ENCODE data around the gene CCDC14. TPM values are rescaled to one million over a fixed set of nuclear protein-coding genes. Genes with fewer than 3 reads are reported as not detected.
A peak's percentile ranks its signal among the peaks of the same experiment; 100 is the strongest.

CCDC14 gene
- polyA plus RNA-seq, 2 donors = 12.2 to 18.8 TPM

DNA sequence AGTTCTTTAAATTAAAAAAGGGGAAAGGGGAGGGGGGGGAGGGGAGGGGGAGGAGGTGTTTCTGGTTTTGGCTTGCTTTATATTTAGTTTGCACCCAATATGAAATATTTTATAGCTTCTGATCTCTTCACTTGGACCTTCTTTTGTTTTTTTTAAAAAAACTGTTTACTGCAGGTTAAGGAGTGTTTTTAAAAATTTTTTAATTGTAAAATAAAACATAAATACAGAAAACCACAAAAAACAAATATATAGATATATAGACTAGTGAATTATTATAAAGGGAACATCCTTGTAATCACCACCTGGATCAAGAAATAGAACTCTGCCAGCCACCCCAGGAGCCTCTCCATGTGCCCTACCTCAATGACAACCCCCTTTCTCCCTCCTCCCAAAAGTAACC lies 76.0 kb downstream of the CCDC14 start:
- Histone ChIP-seq H3K9me3 (ENCODE audit: control insufficient read depth in 2 of 2, insufficient read depth in 1 of 2, low read depth in 1 of 2, low read length in 1 of 2) (no peaks in the 10 kb centered on the region), H3K27ac (ENCODE audit: low read depth in 2 of 2, low read length in 1 of 2) (no peak overlapping the region), H3K36me3 (ENCODE audit: control insufficient read depth in 2 of 2, insufficient read depth in 2 of 2, low read length in 1 of 2) (no peaks in the 10 kb centered on the region), H3K4me1 (ENCODE audit: control insufficient read depth in 2 of 2, insufficient read depth in 2 of 2, low read length in 1 of 2) (peaks cover 4 to 10% of the 10 kb centered on the region in 2 donors), H3K4me3 (ENCODE audit: low read depth in 1 of 2, low read length in 2 of 2) (no peak overlapping the region), H3K27me3 (ENCODE audit: control insufficient read depth in 1 of 2, insufficient read depth in 2 of 2, low read length in 2 of 2) (peaks cover 0 to 8% of the 10 kb centered on the region in 2 donors)

DNA sequence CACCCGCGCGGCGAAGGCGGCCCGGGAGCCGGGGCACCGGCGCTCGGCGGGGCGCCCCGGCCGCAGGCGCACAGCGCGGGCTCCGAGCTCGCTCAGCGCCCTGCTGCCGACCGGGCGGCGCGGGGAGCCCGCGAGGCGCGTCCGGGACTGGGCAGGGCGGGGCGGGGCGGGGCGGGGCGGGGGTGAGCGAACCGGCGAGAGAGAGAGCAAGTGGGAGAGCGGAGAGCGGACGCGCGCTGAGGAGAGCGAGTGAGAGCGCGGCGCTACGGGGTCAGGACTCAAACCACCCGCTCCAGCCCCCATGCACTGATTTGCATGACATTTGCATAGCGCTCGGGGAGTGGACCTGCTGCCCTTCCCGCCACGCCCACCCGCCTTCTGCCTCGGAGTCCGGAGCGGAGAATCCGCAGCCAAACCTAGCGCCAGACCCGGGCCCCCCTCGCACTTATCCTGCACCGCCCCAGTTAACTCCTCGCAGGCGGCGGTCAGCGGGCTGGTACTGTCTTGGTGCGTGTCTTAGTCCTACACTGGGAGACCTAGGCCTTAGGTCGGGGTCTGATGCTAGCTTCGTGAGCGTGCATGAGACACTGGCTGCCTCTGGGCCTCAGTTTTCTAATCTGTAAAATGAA lies 76.7 kb downstream of the CCDC14 start, which contains the start of gene MYLK:
MYLK (minus strand) TSS at position 130 of the 629 bp plus-strand sequence. CDS start 90,491 bp downstream, outside the sequence.
- Histone ChIP-seq H3K9me3 (ENCODE audit: control insufficient read depth in 2 of 2, insufficient read depth in 1 of 2, low read depth in 1 of 2, low read length in 1 of 2) (no peaks in the 10 kb centered on the region), H3K36me3 (ENCODE audit: control insufficient read depth in 2 of 2, insufficient read depth in 2 of 2, low read length in 1 of 2) (no peaks in the 10 kb centered on the region), H3K4me3 (ENCODE audit: low read depth in 1 of 2, low read length in 2 of 2) (peak within 1 kb of the TSS; percentile 39 to 44), H3K4me1 (ENCODE audit: control insufficient read depth in 2 of 2, insufficient read depth in 2 of 2, low read length in 1 of 2) (peaks cover 4 to 10% of the 10 kb centered on the region in 2 donors), H3K27me3 (ENCODE audit: control insufficient read depth in 1 of 2, insufficient read depth in 2 of 2, low read length in 2 of 2) (peaks cover 0 to 8% of the 10 kb centered on the region in 2 donors), H3K27ac (ENCODE audit: low read depth in 2 of 2, low read length in 1 of 2) (peak within 1 kb of the TSS in 1 of 2 donors; percentile 5)
- WGBS, 2 donors = 2% methylated on average over 52 to 70 of the region's 70 CpGs

DNA sequence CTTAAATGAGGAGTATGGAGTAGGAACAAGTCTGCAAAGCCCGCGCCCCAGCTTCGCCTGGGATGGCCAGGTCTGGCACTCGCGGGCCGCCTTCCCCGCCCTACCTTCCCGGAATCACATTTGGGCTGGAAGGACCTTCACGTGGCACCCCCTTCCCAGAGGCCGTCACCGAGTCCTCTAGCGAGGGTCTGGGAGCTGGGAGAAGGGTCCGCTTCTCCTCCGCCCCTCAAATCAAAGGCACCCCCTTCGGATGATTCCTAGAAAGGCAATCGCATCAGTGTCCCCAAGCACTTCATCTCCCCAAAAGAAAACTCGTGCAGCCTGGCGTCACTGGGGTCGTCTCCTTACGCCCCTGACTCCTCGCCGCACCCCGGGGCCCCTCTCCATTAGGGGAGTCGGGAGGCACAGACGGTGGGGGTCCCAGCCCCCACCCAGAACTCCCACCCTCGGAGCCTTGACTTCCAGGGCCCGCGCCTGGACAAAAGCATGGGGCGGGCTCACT lies 77.3 kb downstream of the CCDC14 start:
- H3K9me3 ChIP-seq (ENCODE audit: control insufficient read depth in 2 of 2, insufficient read depth in 1 of 2, low read depth in 1 of 2, low read length in 1 of 2) = no peaks in the 10 kb centered on the region
- no peaks in the 10 kb centered on the region for H3K36me3 ChIP-seq (ENCODE audit: control insufficient read depth in 2 of 2, insufficient read depth in 2 of 2, low read length in 1 of 2)
- peak overlapping the region in 1 of 2 donors; percentile 44 for H3K4me3 ChIP-seq (ENCODE audit: low read depth in 1 of 2, low read length in 2 of 2)
- 3 to 7% methylated on average over 28 to 29 of the region's 29 CpGs for WGBS, 2 donors
- H3K4me1 ChIP-seq (ENCODE audit: control insufficient read depth in 2 of 2, insufficient read depth in 2 of 2, low read length in 1 of 2) = peaks cover 4 to 10% of the 10 kb centered on the region in 2 donors
- H3K27ac ChIP-seq (ENCODE audit: low read depth in 2 of 2, low read length in 1 of 2) = peak overlapping the region in 1 of 2 donors; percentile 5
- H3K27me3 ChIP-seq (ENCODE audit: control insufficient read depth in 1 of 2, insufficient read depth in 2 of 2, low read length in 2 of 2) = peaks cover 0 to 8% of the 10 kb centered on the region in 2 donors

DNA sequence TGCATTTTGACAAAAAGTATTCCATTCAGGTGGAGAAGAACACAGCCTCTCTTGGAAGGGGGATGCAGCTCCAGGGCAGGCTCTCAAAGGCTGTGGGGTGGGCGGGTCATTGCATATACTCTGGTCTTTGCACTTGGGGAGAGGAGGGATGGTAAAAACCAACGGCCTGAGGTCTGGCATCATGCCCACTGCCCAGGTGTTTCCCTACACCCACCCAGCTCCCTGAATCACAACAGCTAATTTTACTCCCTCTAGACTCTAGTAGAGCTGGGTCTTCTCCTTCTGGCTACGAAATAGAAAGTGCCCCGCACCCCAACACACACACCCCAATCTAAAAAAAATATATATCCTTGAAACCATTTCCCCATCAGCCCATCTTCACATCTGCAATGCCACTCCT lies 77.9 kb downstream of the CCDC14 start:
- Histone ChIP-seq H3K27me3 (ENCODE audit: control insufficient read depth in 1 of 2, insufficient read depth in 2 of 2, low read length in 2 of 2) (peaks cover 0 to 8% of the 10 kb centered on the region in 2 donors), H3K9me3 (ENCODE audit: control insufficient read depth in 2 of 2, insufficient read depth in 1 of 2, low read depth in 1 of 2, low read length in 1 of 2) (no peaks in the 10 kb centered on the region), H3K36me3 (ENCODE audit: control insufficient read depth in 2 of 2, insufficient read depth in 2 of 2, low read length in 1 of 2) (no peaks in the 10 kb centered on the region), H3K4me3 (ENCODE audit: low read depth in 1 of 2, low read length in 2 of 2) (no peak overlapping the region), H3K4me1 (ENCODE audit: control insufficient read depth in 2 of 2, insufficient read depth in 2 of 2, low read length in 1 of 2) (peaks cover 4 to 10% of the 10 kb centered on the region in 2 donors), H3K27ac (ENCODE audit: low read depth in 2 of 2, low read length in 1 of 2) (no peak overlapping the region)
- WGBS, 2 donors = 63 to 69% methylated on average over 4 of the region's 4 CpGs

DNA sequence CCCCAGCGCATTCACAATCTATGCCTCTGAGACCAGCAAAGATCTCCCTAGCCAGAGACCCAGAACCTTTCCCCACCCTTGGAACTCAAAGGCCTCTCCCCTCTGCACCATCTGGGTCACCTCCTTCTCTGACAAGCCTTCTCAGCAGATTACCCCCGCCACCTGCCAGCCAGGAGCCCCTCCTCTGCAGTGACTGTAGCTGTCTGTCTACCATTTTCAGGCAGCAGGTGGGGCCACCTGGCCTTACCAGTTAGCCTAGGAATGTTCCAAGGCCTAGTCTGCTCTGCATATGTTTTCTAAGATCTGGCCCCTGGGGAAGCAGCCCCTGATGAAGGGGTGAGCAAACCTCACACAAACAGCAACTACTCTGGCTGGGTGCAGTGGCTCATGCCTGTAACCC lies 79.3 kb downstream of the CCDC14 start:
- H3K27ac ChIP-seq (ENCODE audit: low read depth in 2 of 2, low read length in 1 of 2) = no peak overlapping the region
- peaks cover 0 to 8% of the 10 kb centered on the region in 2 donors for H3K27me3 ChIP-seq (ENCODE audit: control insufficient read depth in 1 of 2, insufficient read depth in 2 of 2, low read length in 2 of 2)
- H3K4me3 ChIP-seq (ENCODE audit: low read depth in 1 of 2, low read length in 2 of 2) = no peak overlapping the region
- no peaks in the 10 kb centered on the region for H3K36me3 ChIP-seq (ENCODE audit: control insufficient read depth in 2 of 2, insufficient read depth in 2 of 2, low read length in 1 of 2)
- no peaks in the 10 kb centered on the region for H3K9me3 ChIP-seq (ENCODE audit: control insufficient read depth in 2 of 2, insufficient read depth in 1 of 2, low read depth in 1 of 2, low read length in 1 of 2)
- 96 to 97% methylated on average over 2 of the region's 2 CpGs for WGBS, 2 donors
- H3K4me1 ChIP-seq (ENCODE audit: control insufficient read depth in 2 of 2, insufficient read depth in 2 of 2, low read length in 1 of 2) = peaks cover 4 to 10% of the 10 kb centered on the region in 2 donors

DNA sequence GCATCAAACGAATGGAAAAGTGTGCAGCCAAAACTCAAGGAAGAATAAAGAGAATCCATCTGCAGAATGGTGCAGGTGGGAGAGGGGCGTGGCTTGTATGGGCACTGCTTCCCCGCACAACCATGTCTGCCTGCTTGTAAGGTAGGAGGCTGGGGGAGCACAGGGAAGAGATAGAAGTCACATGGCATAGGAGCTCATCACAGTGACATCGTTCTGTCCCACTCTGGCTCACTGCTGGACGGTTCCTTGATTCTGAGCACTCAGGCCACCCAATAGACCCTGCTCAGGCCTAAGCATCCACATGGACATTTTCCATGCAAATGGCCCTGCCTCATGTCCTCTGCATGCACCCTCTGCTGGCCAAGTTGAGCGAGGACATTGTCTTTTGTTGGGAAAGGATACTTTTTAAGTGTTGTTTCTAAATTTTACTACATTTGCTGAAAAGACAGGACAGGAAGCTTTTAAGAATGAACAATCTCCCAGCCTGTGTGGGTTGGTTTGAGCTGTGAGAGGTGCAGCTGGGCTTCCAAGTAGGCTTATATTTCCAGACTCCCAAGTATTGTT lies 79.9 kb downstream of the CCDC14 start:
- WGBS, 2 donors = 74 to 81% methylated on average over 6 of the region's 6 CpGs
- no peak overlapping the region for H3K27ac ChIP-seq (ENCODE audit: low read depth in 2 of 2, low read length in 1 of 2)
- peaks cover 0 to 8% of the 10 kb centered on the region in 2 donors for H3K27me3 ChIP-seq (ENCODE audit: control insufficient read depth in 1 of 2, insufficient read depth in 2 of 2, low read length in 2 of 2)

DNA sequence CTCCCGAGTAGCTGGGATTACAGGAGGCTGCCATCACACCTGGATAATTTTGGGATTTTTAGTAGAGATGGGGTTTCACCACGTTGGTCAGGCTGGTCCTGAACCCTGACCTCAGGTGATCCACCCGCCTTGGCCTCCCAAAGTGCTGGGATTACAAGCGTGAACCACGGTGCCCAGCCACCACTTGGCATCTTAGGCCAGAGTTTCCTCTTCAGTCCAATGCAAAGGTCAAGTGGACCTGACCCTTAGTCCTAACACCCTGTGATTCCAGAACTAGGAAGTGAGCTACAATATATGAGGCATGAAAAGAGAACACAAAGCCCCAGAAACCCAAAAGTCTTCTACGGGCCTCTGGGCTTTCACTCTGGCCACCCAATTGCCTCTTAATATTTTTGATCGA lies 82.2 kb downstream of the CCDC14 start:
- Histone ChIP-seq H3K36me3 (ENCODE audit: control insufficient read depth in 2 of 2, insufficient read depth in 2 of 2, low read length in 1 of 2) (no peaks in the 10 kb centered on the region), H3K4me3 (ENCODE audit: low read depth in 1 of 2, low read length in 2 of 2) (no peak overlapping the region), H3K4me1 (ENCODE audit: control insufficient read depth in 2 of 2, insufficient read depth in 2 of 2, low read length in 1 of 2) (peaks cover 2 to 4% of the 10 kb centered on the region in 2 donors), H3K27me3 (ENCODE audit: control insufficient read depth in 1 of 2, insufficient read depth in 2 of 2, low read length in 2 of 2) (peaks cover 0 to 5% of the 10 kb centered on the region in 2 donors), H3K27ac (ENCODE audit: low read depth in 2 of 2, low read length in 1 of 2) (no peak overlapping the region), H3K9me3 (ENCODE audit: control insufficient read depth in 2 of 2, insufficient read depth in 1 of 2, low read depth in 1 of 2, low read length in 1 of 2) (no peaks in the 10 kb centered on the region)
- WGBS, 2 donors = 90 to 91% methylated on average over 7 of the region's 7 CpGs

More for the DNA sequence above, 79.9 kb downstream of the CCDC14 start:
- no peak overlapping the region for H3K4me3 ChIP-seq (ENCODE audit: low read depth in 1 of 2, low read length in 2 of 2)
- H3K4me1 ChIP-seq (ENCODE audit: control insufficient read depth in 2 of 2, insufficient read depth in 2 of 2, low read length in 1 of 2) = peaks cover 4 to 10% of the 10 kb centered on the region in 2 donors
- H3K9me3 ChIP-seq (ENCODE audit: control insufficient read depth in 2 of 2, insufficient read depth in 1 of 2, low read depth in 1 of 2, low read length in 1 of 2) = no peaks in the 10 kb centered on the region
- H3K36me3 ChIP-seq (ENCODE audit: control insufficient read depth in 2 of 2, insufficient read depth in 2 of 2, low read length in 1 of 2) = no peaks in the 10 kb centered on the region

DNA sequence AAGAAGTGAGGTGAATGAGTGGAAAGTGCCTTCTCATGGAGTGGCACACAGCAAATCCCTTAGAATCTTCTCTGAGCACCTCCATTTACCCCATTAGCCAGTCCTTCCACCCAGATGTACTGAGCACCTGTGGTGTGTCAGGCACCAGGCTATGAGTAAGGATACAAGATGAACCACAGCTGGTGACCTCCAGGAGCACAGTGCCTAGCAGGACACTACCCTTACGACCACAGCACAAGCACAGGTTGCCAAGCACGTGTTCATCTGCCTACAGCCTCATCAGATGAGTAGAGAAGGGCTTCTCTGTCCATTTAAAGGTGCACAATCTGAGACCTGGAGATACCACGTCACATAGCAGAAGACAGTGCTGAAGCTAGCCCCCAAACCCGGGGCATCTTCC lies 83.1 kb downstream of the CCDC14 start:
- Histone ChIP-seq H3K27ac (ENCODE audit: low read depth in 2 of 2, low read length in 1 of 2) (no peak overlapping the region), H3K36me3 (ENCODE audit: control insufficient read depth in 2 of 2, insufficient read depth in 2 of 2, low read length in 1 of 2) (no peaks in the 10 kb centered on the region), H3K4me1 (ENCODE audit: control insufficient read depth in 2 of 2, insufficient read depth in 2 of 2, low read length in 1 of 2) (no peaks in the 10 kb centered on the region), H3K27me3 (ENCODE audit: control insufficient read depth in 1 of 2, insufficient read depth in 2 of 2, low read length in 2 of 2) (no peaks in the 10 kb centered on the region), H3K4me3 (ENCODE audit: low read depth in 1 of 2, low read length in 2 of 2) (no peak overlapping the region), H3K9me3 (ENCODE audit: control insufficient read depth in 2 of 2, insufficient read depth in 1 of 2, low read depth in 1 of 2, low read length in 1 of 2) (no peaks in the 10 kb centered on the region)
- 89 to 92% methylated on average over 4 of the region's 4 CpGs for WGBS, 2 donors

DNA sequence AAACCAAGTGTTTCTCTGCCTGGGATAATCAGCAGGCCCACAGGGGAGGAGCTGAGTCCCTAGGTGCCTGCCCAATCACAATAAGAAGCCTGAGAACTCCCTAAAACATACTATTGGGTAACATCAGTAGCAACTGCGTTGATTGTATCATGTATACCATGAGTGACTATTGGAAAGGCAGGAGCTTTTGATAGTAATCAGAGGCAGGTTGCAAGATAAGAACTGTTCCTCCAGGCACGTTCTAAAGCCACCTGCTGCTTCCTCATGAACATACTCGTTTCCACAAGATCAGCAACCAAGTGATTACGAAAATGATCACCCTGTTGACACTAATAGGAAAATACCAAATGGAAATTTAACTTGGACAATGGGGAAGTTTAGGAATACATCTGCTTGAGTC lies 83.6 kb downstream of the CCDC14 start:
- 74 to 77% methylated on average over 4 of the region's 4 CpGs for WGBS, 2 donors
- Histone ChIP-seq H3K4me1 (ENCODE audit: control insufficient read depth in 2 of 2, insufficient read depth in 2 of 2, low read length in 1 of 2) (no peaks in the 10 kb centered on the region), H3K27me3 (ENCODE audit: control insufficient read depth in 1 of 2, insufficient read depth in 2 of 2, low read length in 2 of 2) (no peaks in the 10 kb centered on the region), H3K9me3 (ENCODE audit: control insufficient read depth in 2 of 2, insufficient read depth in 1 of 2, low read depth in 1 of 2, low read length in 1 of 2) (no peaks in the 10 kb centered on the region), H3K27ac (ENCODE audit: low read depth in 2 of 2, low read length in 1 of 2) (no peak overlapping the region), H3K4me3 (ENCODE audit: low read depth in 1 of 2, low read length in 2 of 2) (no peak overlapping the region), H3K36me3 (ENCODE audit: control insufficient read depth in 2 of 2, insufficient read depth in 2 of 2, low read length in 1 of 2) (no peaks in the 10 kb centered on the region)

DNA sequence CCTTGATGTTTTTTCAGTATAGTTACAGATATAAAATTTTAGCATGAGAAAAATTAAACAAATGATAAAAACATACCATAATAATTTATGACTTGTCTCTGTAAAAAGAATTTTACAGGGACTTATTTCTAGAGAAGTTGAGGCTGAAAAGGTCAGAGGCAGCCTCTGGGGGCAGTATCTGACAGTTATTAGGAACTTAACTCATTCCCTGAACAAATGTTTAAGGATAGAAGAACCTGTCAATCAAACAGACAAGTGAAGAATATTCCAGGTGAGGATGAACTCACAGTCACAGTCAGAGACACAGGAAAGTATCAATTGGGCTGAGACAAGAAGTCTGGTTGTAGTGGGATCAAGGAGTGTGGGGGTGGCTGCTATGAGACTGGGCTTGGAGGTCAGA lies 84.2 kb downstream of the CCDC14 start:
- no peak overlapping the region for H3K4me3 ChIP-seq (ENCODE audit: low read depth in 1 of 2, low read length in 2 of 2)
- no peaks in the 10 kb centered on the region for H3K27me3 ChIP-seq (ENCODE audit: control insufficient read depth in 1 of 2, insufficient read depth in 2 of 2, low read length in 2 of 2)
- no peaks in the 10 kb centered on the region for H3K9me3 ChIP-seq (ENCODE audit: control insufficient read depth in 2 of 2, insufficient read depth in 1 of 2, low read depth in 1 of 2, low read length in 1 of 2)
- H3K4me1 ChIP-seq (ENCODE audit: control insufficient read depth in 2 of 2, insufficient read depth in 2 of 2, low read length in 1 of 2) = no peaks in the 10 kb centered on the region
- no peak overlapping the region for H3K27ac ChIP-seq (ENCODE audit: low read depth in 2 of 2, low read length in 1 of 2)
- no peaks in the 10 kb centered on the region for H3K36me3 ChIP-seq (ENCODE audit: control insufficient read depth in 2 of 2, insufficient read depth in 2 of 2, low read length in 1 of 2)

All from esophagus (tissue), 2 donors.